Eye (tissue), 1 donor: ENCODE results near the gene DAGLB.
"Not testable (repeated sequence)": the region's sequence is repeated elsewhere in the genome, so short reads cannot be mapped to it uniquely, and the experiment has no call there.

Experiments used
- DNase-seq: peaks from one replicate; pipeline ENCODE4 v3.0.0-alpha.2; 2015

Gene DAGLB

GRCh38 chr7:6460303-6460702, 12.5 kb upstream of the DAGLB start:
- DNase-seq = no peak

- DNase-seq = not testable (repeated sequence)
Observed at GRCh38 chr7:6458676-6459075, 10.9 kb upstream of the DAGLB start.

- no peak for DNase-seq
Observed at GRCh38 chr7:6453734-6454133, 6.0 kb upstream of the DAGLB start.

- no peak for DNase-seq
Observed at GRCh38 chr7:6451224-6451705, 3.5 kb upstream of the DAGLB start.

GRCh38 chr7:6450591-6450990, 2.8 kb upstream of the DAGLB start:
- DNase-seq = not testable (repeated sequence)

GRCh38 chr7:6449884-6450283, 2.1 kb upstream of the DAGLB start:
- not testable (repeated sequence) for DNase-seq

GRCh38 chr7:6448943-6449543, 1.3 kb upstream of the DAGLB start:
- no peak for DNase-seq

GRCh38 chr7:6446838-6447580, 745 bp downstream of the DAGLB start:
- DNase-seq = peak; percentile 79

- DNase-seq = no peak
Observed at GRCh38 chr7:6444516-6445269, 3.1 kb downstream of the DAGLB start.

GRCh38 chr7:6443372-6443941, 4.3 kb downstream of the DAGLB start:
- DNase-seq = no peak

GRCh38 chr7:6442114-6442513, 5.6 kb downstream of the DAGLB start:
- no peak for DNase-seq

- no peak for DNase-seq
Observed at GRCh38 chr7:6440381-6440780, 7.4 kb downstream of the DAGLB start.

- DNase-seq = no peak
Observed at GRCh38 chr7:6438427-6438826, 9.3 kb downstream of the DAGLB start.

GRCh38 chr7:6437251-6437650, 10.5 kb downstream of the DAGLB start:
- DNase-seq = no peak

GRCh38 chr7:6436385-6436685, 11.4 kb downstream of the DAGLB start:
- peak; percentile 10 for DNase-seq

- peak; percentile 92 for DNase-seq
Observed at GRCh38 chr7:6435486-6436384, 12.0 kb downstream of the DAGLB start.

- no peak for DNase-seq
Observed at GRCh38 chr7:6433784-6434615, 13.8 kb downstream of the DAGLB start.

GRCh38 chr7:6432781-6433180, 15.0 kb downstream of the DAGLB start:
- DNase-seq = no peak

GRCh38 chr7:6430974-6431373, 16.8 kb downstream of the DAGLB start:
- DNase-seq = no peak

- DNase-seq = no peak
Observed at GRCh38 chr7:6430271-6430940, 17.3 kb downstream of the DAGLB start.

GRCh38 chr7:6425948-6426347, 21.8 kb downstream of the DAGLB start:
- DNase-seq = no peak
